Activated CD8-positive, alpha-beta memory T cell treated with anti-CD3 and anti-CD28 coated beads, Interleukin-2, amount 50 U/mL, for 48 hours (primary cell): ENCODE results near the gene ACAD9.

Experiments
- DNase-seq: peaks from one replicate; pipeline ENCODE4 v3.0.0-alpha.2; 2020

The ACAD9 gene

GRCh38 chr3:128902426-128902825 is 23.0 kb downstream of the ACAD9 start:
- no peak for DNase-seq

GRCh38 chr3:128903501-128903900 is 24.1 kb downstream of the ACAD9 start:
- no peak for DNase-seq

- DNase-seq: no peak
Observed at GRCh38 chr3:128906031-128906803, 26.8 kb downstream of the ACAD9 start.

- no peak for DNase-seq
Observed at GRCh38 chr3:128906804-128907525, 27.5 kb downstream of the ACAD9 start.

GRCh38 chr3:128907706-128908445 is 28.5 kb downstream of the ACAD9 start:
- no peak for DNase-seq

GRCh38 chr3:128908951-128909350 is 29.5 kb downstream of the ACAD9 start:
- DNase-seq: no peak

GRCh38 chr3:128910006-128910405 is 30.6 kb downstream of the ACAD9 start:
- no peak for DNase-seq

GRCh38 chr3:128911911-128912310 is 32.5 kb downstream of the ACAD9 start:
- DNase-seq: no peak

GRCh38 chr3:128914966-128915645 is 35.7 kb downstream of the ACAD9 start:
- DNase-seq: no peak

GRCh38 chr3:128917291-128917690 is 37.9 kb downstream of the ACAD9 start:
- DNase-seq: no peak

GRCh38 chr3:128919988-128920387 is 40.6 kb downstream of the ACAD9 start:
- no peak for DNase-seq

- peak; percentile 73 for DNase-seq
Observed at GRCh38 chr3:128922804-128923459, 43.5 kb downstream of the ACAD9 start.

GRCh38 chr3:128923576-128923975 is 44.2 kb downstream of the ACAD9 start:
- DNase-seq: no peak

- DNase-seq: peak; percentile 33
Observed at GRCh38 chr3:128923986-128924385, 44.6 kb downstream of the ACAD9 start.

- DNase-seq: no peak
Observed at GRCh38 chr3:128929364-128929763, 49.9 kb downstream of the ACAD9 start.

GRCh38 chr3:128931046-128931445 is 51.6 kb downstream of the ACAD9 start:
- DNase-seq: peak; percentile 17

GRCh38 chr3:128932516-128933212 is 53.2 kb downstream of the ACAD9 start:
- peak; percentile 42 for DNase-seq

GRCh38 chr3:128933213-128933921 is 53.9 kb downstream of the ACAD9 start:
- DNase-seq: peak; percentile 42

GRCh38 chr3:128933922-128934253 is 54.5 kb downstream of the ACAD9 start:
- DNase-seq: peak; percentile 22

- peak; percentile 35 for DNase-seq
Observed at GRCh38 chr3:128935922-128936321, 56.5 kb downstream of the ACAD9 start.

- DNase-seq: peak; percentile 18
Observed at GRCh38 chr3:128936341-128936740, 56.9 kb downstream of the ACAD9 start.
